ENCODE measurements around the gene SLC16A11.

SLC16A11 gene

GRCh38 chr17:7022781-7023571 lies 20.9 kb downstream of the SLC16A11 start, which contains the start of gene BCL6B:
BCL6B (plus strand) TSS chr17:7023050; CDS start chr17:7023672, 622 bp downstream.
- H3K9me3 Mint-ChIP-seq (ENCODE audit: low read depth) = no peaks in the 10 kb centered on the region
- peak within 1 kb of the TSS; percentile 22 for H3K27ac Mint-ChIP-seq
- H3K4me1 Mint-ChIP-seq (ENCODE audit: low read depth) = peaks cover 26% of the 10 kb centered on the region
- H3K4me3 Mint-ChIP-seq = peak within 1 kb of the TSS; percentile 69
- H3K36me3 Mint-ChIP-seq = no peaks in the 10 kb centered on the region
- no peaks in the 10 kb centered on the region for H3K27me3 Mint-ChIP-seq

GRCh38 chr17:7021993-7022778 lies 21.7 kb downstream of the SLC16A11 start:
- Mint-ChIP-seq H3K4me3 (peak overlapping the region; percentile 69), H3K9me3 (ENCODE audit: low read depth) (no peaks in the 10 kb centered on the region), H3K36me3 (peaks cover 3% of the 10 kb centered on the region), H3K27ac (no peak overlapping the region), H3K4me1 (ENCODE audit: low read depth) (peaks cover 34% of the 10 kb centered on the region), H3K27me3 (no peaks in the 10 kb centered on the region)

GRCh38 chr17:7020894-7021664 lies 22.8 kb downstream of the SLC16A11 start:
- Mint-ChIP-seq H3K4me1 (ENCODE audit: low read depth) (peaks cover 44% of the 10 kb centered on the region), H3K36me3 (peaks cover 3% of the 10 kb centered on the region), H3K27ac (no peak overlapping the region), H3K9me3 (ENCODE audit: low read depth) (no peaks in the 10 kb centered on the region), H3K4me3 (no peak overlapping the region), H3K27me3 (no peaks in the 10 kb centered on the region)

GRCh38 chr17:7019839-7020519 lies 23.9 kb downstream of the SLC16A11 start:
- H3K4me1 Mint-ChIP-seq (ENCODE audit: low read depth) = peaks cover 55% of the 10 kb centered on the region
- no peaks in the 10 kb centered on the region for H3K27me3 Mint-ChIP-seq
- H3K9me3 Mint-ChIP-seq (ENCODE audit: low read depth) = no peaks in the 10 kb centered on the region
- peaks cover 5% of the 10 kb centered on the region for H3K36me3 Mint-ChIP-seq
- no peak overlapping the region for H3K4me3 Mint-ChIP-seq
- H3K27ac Mint-ChIP-seq = no peak overlapping the region

- Mint-ChIP-seq H3K4me3 (no peak overlapping the region), H3K27me3 (no peaks in the 10 kb centered on the region), H3K36me3 (peaks cover 6% of the 10 kb centered on the region), H3K4me1 (ENCODE audit: low read depth) (peaks cover 57% of the 10 kb centered on the region), H3K9me3 (ENCODE audit: low read depth) (no peaks in the 10 kb centered on the region), H3K27ac (no peak overlapping the region)
Observed at GRCh38 chr17:7019367-7019766, 24.5 kb downstream of the SLC16A11 start.

- Mint-ChIP-seq H3K27me3 (no peaks in the 10 kb centered on the region), H3K27ac (peak overlapping the region; percentile 38), H3K36me3 (peaks cover 8% of the 10 kb centered on the region), H3K9me3 (ENCODE audit: low read depth) (no peaks in the 10 kb centered on the region), H3K4me1 (ENCODE audit: low read depth) (peaks cover 59% of the 10 kb centered on the region), H3K4me3 (no peak overlapping the region)
Observed at GRCh38 chr17:7018331-7018964, 25.4 kb downstream of the SLC16A11 start.

- Mint-ChIP-seq H3K27ac (peak overlapping the region; percentile 34), H3K36me3 (peaks cover 8% of the 10 kb centered on the region), H3K4me1 (ENCODE audit: low read depth) (peaks cover 54% of the 10 kb centered on the region), H3K27me3 (no peaks in the 10 kb centered on the region), H3K4me3 (peak overlapping the region; percentile 27), H3K9me3 (ENCODE audit: low read depth) (no peaks in the 10 kb centered on the region)
Observed at GRCh38 chr17:7017827-7018200, 26.1 kb downstream of the SLC16A11 start.

GRCh38 chr17:7016886-7017826 lies 26.7 kb downstream of the SLC16A11 start:
- no peaks in the 10 kb centered on the region for H3K9me3 Mint-ChIP-seq (ENCODE audit: low read depth)
- peaks cover 50% of the 10 kb centered on the region for H3K4me1 Mint-ChIP-seq (ENCODE audit: low read depth)
- peak overlapping the region; percentile 46 for H3K4me3 Mint-ChIP-seq
- H3K27me3 Mint-ChIP-seq = no peaks in the 10 kb centered on the region
- H3K36me3 Mint-ChIP-seq = peaks cover 8% of the 10 kb centered on the region
- H3K27ac Mint-ChIP-seq = peak overlapping the region; percentile 34

GRCh38 chr17:7016418-7016817 lies 27.5 kb downstream of the SLC16A11 start:
- H3K27ac Mint-ChIP-seq = peak overlapping the region; percentile 95
- no peaks in the 10 kb centered on the region for H3K9me3 Mint-ChIP-seq (ENCODE audit: low read depth)

GRCh38 chr17:7014995-7015958 lies 28.6 kb downstream of the SLC16A11 start:
- Mint-ChIP-seq H3K27me3 (no peaks in the 10 kb centered on the region), H3K4me1 (ENCODE audit: low read depth) (peaks cover 58% of the 10 kb centered on the region), H3K9me3 (ENCODE audit: low read depth) (no peaks in the 10 kb centered on the region), H3K36me3 (peaks cover 8% of the 10 kb centered on the region), H3K4me3 (peak overlapping the region; percentile 91), H3K27ac (peak overlapping the region; percentile 95)

More at GRCh38 chr17:7016418-7016817, 27.5 kb downstream of the SLC16A11 start:
- peaks cover 51% of the 10 kb centered on the region for H3K4me1 Mint-ChIP-seq (ENCODE audit: low read depth)
- H3K36me3 Mint-ChIP-seq = peaks cover 8% of the 10 kb centered on the region
- no peaks in the 10 kb centered on the region for H3K27me3 Mint-ChIP-seq
- H3K4me3 Mint-ChIP-seq = peak overlapping the region; percentile 91

- H3K27me3 Mint-ChIP-seq = no peaks in the 10 kb centered on the region
- H3K9me3 Mint-ChIP-seq (ENCODE audit: low read depth) = no peaks in the 10 kb centered on the region
- peaks cover 64% of the 10 kb centered on the region for H3K4me1 Mint-ChIP-seq (ENCODE audit: low read depth)
- H3K4me3 Mint-ChIP-seq = peak overlapping the region; percentile 97
- H3K27ac Mint-ChIP-seq = peak overlapping the region; percentile 99
- peaks cover 8% of the 10 kb centered on the region for H3K36me3 Mint-ChIP-seq
Observed at GRCh38 chr17:7014261-7014994, 29.5 kb downstream of the SLC16A11 start.

- Mint-ChIP-seq H3K4me1 (ENCODE audit: low read depth) (peaks cover 60% of the 10 kb centered on the region), H3K27ac (peak overlapping the region; percentile 99), H3K27me3 (no peaks in the 10 kb centered on the region), H3K4me3 (peak overlapping the region; percentile 97), H3K9me3 (ENCODE audit: low read depth) (no peaks in the 10 kb centered on the region), H3K36me3 (peaks cover 5% of the 10 kb centered on the region)
Observed at GRCh38 chr17:7011942-7012254, 32.0 kb downstream of the SLC16A11 start.
